Memory B cell (primary cell): ENCODE results near the gene ANKRD24.
"Not testable (repeated sequence)": the region's sequence is repeated elsewhere in the genome, so short reads cannot be mapped to it uniquely, and the experiment has no call there.

Experiments used
- ATAC-seq: fragments of 150-1000 bp; cut with Tn5 transposase; 2 replicates; pipeline ENCODE4 v1.10.0; 2021; ENCODE audit warnings: low read depth, mild to moderate bottlenecking, moderate library complexity
- DNase-seq, 2 donors: peaks; one replicate each; pipeline ENCODE4 v3.0.0; 2022; ENCODE audit warnings: low spot score in 2 of 2
- H3K27ac Mint-ChIP-seq: one replicate; pipeline ENCODE4 v1.8.0; 2022; ENCODE audit warnings: mild to moderate bottlenecking, moderate library complexity, mixed read lengths
- H3K27me3 Mint-ChIP-seq: one replicate; pipeline ENCODE4 v1.8.0; 2022; ENCODE audit warnings: mixed read lengths
- H3K36me3 Mint-ChIP-seq: one replicate; pipeline ENCODE4 v1.8.0; 2022; ENCODE audit warnings: mild to moderate bottlenecking, mixed read lengths
- H3K4me1 Mint-ChIP-seq: one replicate; pipeline ENCODE4 v1.8.0; 2022; ENCODE audit warnings: mixed read lengths
- H3K4me3 Mint-ChIP-seq: one replicate; pipeline ENCODE4 v1.8.0; 2022; ENCODE audit warnings: mild to moderate bottlenecking, moderate library complexity, mixed read lengths
- H3K9me3 Mint-ChIP-seq: one replicate; pipeline ENCODE4 v1.8.0; 2022; ENCODE audit warnings: mixed read lengths

ANKRD24 gene

DNA sequence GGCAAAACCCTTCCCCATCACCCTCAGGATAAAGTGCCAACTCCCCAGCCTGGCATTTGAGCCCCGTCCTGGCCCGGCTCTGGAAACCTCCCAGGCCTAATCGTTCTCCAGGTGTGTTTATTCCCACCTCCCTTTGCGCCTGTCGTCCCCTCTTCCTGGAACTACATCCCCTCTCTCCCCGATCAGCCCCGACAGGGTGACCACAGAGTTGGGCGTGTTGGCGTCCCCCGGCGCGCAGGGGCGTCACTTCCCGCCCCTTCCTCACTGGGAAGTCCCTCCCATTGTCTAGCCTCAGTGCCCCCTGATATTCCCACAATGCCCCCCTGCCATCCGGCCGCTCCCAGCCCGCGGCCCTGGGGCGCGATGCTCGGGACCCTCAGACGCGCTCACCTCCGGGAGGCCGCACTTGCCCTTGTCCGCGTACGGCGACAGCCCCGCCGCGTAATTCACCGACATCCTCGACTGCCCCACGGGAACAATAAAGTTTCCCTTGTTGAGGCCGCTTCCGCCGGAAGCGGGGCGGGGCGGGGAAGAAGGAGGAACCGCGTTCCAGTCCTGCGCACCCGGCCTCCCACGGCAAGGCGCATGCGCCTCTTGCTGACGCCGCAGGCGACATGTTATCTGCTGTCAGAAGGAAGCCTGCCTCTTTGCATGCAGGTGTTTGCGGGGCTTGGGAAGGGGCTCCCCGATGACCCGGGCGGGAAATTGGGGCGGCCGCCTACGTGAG, at the start of gene ANKRD24, which contains the start of gene SIRT6:
Gene ANKRD24, plus strand, starts transcription at position 606 of the 727 bp plus-strand sequence. CDS start 3,737 bp downstream, outside the sequence.
Gene SIRT6, minus strand, starts transcription at position 480 of the 727 bp plus-strand sequence. Its CDS starts 24 bp downstream, at position 456.
- Mint-ChIP-seq H3K4me1 (peaks cover 42% of the 10 kb centered on the region), H3K27ac (peak within 1 kb of the TSS; percentile 97), H3K27me3 (peaks cover 10% of the 10 kb centered on the region), H3K4me3 (peak within 1 kb of the TSS; percentile 100), H3K36me3 (peaks cover 17% of the 10 kb centered on the region), H3K9me3 (peaks cover 2% of the 10 kb centered on the region)
- ATAC-seq (peak; percentile 86), DNase-seq (peak; percentile 88 to 94)

GRCh38 chr19:4134351-4134750, 48.1 kb upstream of the ANKRD24 start:
- peaks cover 1% of the 10 kb centered on the region for H3K4me1 Mint-ChIP-seq
- ATAC-seq (no peak), DNase-seq (no peak)
- H3K36me3 Mint-ChIP-seq, result no peaks in the 10 kb centered on the region
- peaks cover 4% of the 10 kb centered on the region for H3K27me3 Mint-ChIP-seq
- H3K4me3 Mint-ChIP-seq, result no peak overlapping the region
- no peaks in the 10 kb centered on the region for H3K9me3 Mint-ChIP-seq
- H3K27ac Mint-ChIP-seq, result no peak overlapping the region

DNA sequence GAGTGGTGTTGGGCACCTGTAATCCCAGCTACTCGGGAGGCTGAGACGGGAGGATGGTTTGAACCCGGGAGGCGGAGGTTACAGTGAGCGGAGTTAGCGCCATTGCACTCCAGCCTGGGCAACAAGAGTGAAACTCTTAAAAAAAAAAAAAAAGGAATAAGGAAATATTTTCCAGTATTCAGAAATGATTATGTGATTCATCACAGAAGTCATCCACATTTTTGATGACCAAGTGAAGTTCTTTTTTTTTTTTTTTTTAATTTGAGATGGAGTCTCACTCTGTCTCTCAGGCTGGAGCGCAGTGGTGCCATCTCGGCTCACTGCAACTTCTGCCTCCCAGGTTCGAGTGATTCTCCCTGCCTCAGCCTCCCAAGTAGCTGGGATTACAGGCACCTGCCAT, 47.1 kb upstream of the ANKRD24 start:
- not testable (repeated sequence) for H3K9me3 Mint-ChIP-seq, DNase-seq, H3K27ac Mint-ChIP-seq, H3K36me3 Mint-ChIP-seq, H3K4me1 Mint-ChIP-seq, H3K4me3 Mint-ChIP-seq, ATAC-seq, H3K27me3 Mint-ChIP-seq

- Mint-ChIP-seq H3K9me3 (no peaks in the 10 kb centered on the region), H3K4me3 (no peak overlapping the region), H3K27ac (no peak overlapping the region), H3K27me3 (peaks cover 1% of the 10 kb centered on the region), H3K4me1 (peaks cover 10% of the 10 kb centered on the region), H3K36me3 (no peaks in the 10 kb centered on the region)
- DNase-seq, result no peak
- no peak for ATAC-seq
Observed at GRCh38 chr19:4136680-4137088, 45.8 kb upstream of the ANKRD24 start.

- no peak overlapping the region for H3K27ac Mint-ChIP-seq
- no peak overlapping the region for H3K4me3 Mint-ChIP-seq
- no peak for ATAC-seq
- no peaks in the 10 kb centered on the region for H3K36me3 Mint-ChIP-seq
- H3K27me3 Mint-ChIP-seq, result peaks cover 2% of the 10 kb centered on the region
- no peaks in the 10 kb centered on the region for H3K9me3 Mint-ChIP-seq
- DNase-seq, result no peak
- H3K4me1 Mint-ChIP-seq, result peaks cover 10% of the 10 kb centered on the region
Observed at GRCh38 chr19:4138445-4138844, 44.0 kb upstream of the ANKRD24 start.

GRCh38 chr19:4139614-4140236, 42.8 kb upstream of the ANKRD24 start:
- no peak overlapping the region for H3K27ac Mint-ChIP-seq
- ATAC-seq (peak; percentile 86), DNase-seq (peak; percentile 86 to 90)
- peaks cover 10% of the 10 kb centered on the region for H3K4me1 Mint-ChIP-seq
- peaks cover 10% of the 10 kb centered on the region for H3K27me3 Mint-ChIP-seq
- H3K4me3 Mint-ChIP-seq, result peak overlapping the region; percentile 59
- H3K9me3 Mint-ChIP-seq, result no peaks in the 10 kb centered on the region
- H3K36me3 Mint-ChIP-seq, result no peaks in the 10 kb centered on the region

DNA sequence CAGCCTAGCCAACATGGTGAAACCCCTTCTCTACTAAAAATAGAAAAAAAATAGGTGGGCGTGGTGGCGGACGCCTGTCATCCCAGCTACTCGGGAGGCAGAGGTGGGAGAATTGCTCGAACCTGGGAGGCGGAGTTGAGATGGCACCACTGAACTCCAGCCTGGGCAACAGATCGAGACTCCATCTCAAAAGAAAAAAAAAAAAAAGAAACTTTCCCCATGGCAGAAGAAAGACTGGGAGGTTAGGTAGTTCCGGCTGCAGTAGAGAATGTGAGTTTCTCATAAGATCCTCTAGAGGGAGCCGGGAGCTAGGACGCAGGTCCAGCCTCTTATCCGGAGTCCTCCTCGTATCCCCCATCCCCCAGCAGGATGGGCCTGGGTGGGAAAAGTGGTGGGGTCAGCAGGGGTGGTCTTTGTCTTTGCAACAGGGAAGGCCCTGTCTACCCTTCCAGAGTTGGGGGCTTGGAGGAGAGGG, 42.2 kb upstream of the ANKRD24 start:
- H3K27me3 Mint-ChIP-seq, result peaks cover 11% of the 10 kb centered on the region

GRCh38 chr19:4142916-4143315, 39.6 kb upstream of the ANKRD24 start:
- H3K36me3 Mint-ChIP-seq, H3K27ac Mint-ChIP-seq, H3K4me1 Mint-ChIP-seq, ATAC-seq, DNase-seq, H3K4me3 Mint-ChIP-seq, H3K9me3 Mint-ChIP-seq: not testable (repeated sequence)
- H3K27me3 Mint-ChIP-seq, result peaks cover 17% of the 10 kb centered on the region

More for the DNA sequence above, 42.2 kb upstream of the ANKRD24 start:
- Mint-ChIP-seq H3K36me3 (no peaks in the 10 kb centered on the region), H3K9me3 (no peaks in the 10 kb centered on the region), H3K27ac (no peak overlapping the region), H3K4me1 (peaks cover 10% of the 10 kb centered on the region), H3K4me3 (peak overlapping the region; percentile 76)
- DNase-seq, result peak; percentile 14 to 34
- ATAC-seq, result peak; percentile 83

GRCh38 chr19:4144666-4145249, 37.7 kb upstream of the ANKRD24 start:
- DNase-seq (no peak), ATAC-seq (no peak)
- Mint-ChIP-seq H3K36me3 (no peaks in the 10 kb centered on the region), H3K9me3 (no peaks in the 10 kb centered on the region), H3K27ac (no peak overlapping the region), H3K4me3 (no peak overlapping the region), H3K27me3 (peaks cover 21% of the 10 kb centered on the region), H3K4me1 (peaks cover 4% of the 10 kb centered on the region)

GRCh38 chr19:4149518-4150288, 32.8 kb upstream of the ANKRD24 start:
- ATAC-seq, result peak; percentile 26
- no peak for DNase-seq
- Mint-ChIP-seq H3K4me3 (no peak overlapping the region), H3K27me3 (peaks cover 19% of the 10 kb centered on the region), H3K36me3 (peaks cover 2% of the 10 kb centered on the region), H3K4me1 (no peaks in the 10 kb centered on the region), H3K9me3 (no peaks in the 10 kb centered on the region), H3K27ac (no peak overlapping the region)

DNA sequence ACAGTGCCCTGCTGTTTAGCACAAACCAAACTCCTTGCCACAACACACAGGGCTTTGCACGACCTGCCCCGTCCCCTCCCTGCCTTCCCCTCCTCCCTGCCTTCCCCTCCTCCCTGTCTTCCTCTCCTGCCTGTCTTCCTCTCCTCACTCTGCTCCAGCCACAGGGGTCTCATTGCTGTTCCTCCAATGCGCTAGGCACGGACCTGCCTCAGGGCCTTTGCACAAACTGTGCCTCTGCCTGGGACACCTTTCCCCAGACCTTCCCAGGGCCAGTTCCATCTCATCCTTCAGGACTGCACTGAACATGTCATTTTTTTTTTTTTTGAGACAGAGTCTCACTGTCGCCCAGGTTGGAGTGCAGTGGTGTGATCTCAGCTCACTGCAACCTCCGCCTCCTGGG, 30.9 kb upstream of the ANKRD24 start:
- H3K4me1 Mint-ChIP-seq, result no peaks in the 10 kb centered on the region
- no peaks in the 10 kb centered on the region for H3K9me3 Mint-ChIP-seq
- peaks cover 2% of the 10 kb centered on the region for H3K36me3 Mint-ChIP-seq
- H3K27me3 Mint-ChIP-seq, result peaks cover 15% of the 10 kb centered on the region
- no peak overlapping the region for H3K4me3 Mint-ChIP-seq
- H3K27ac Mint-ChIP-seq, result no peak overlapping the region
- DNase-seq (no peak), ATAC-seq (no peak)

DNA sequence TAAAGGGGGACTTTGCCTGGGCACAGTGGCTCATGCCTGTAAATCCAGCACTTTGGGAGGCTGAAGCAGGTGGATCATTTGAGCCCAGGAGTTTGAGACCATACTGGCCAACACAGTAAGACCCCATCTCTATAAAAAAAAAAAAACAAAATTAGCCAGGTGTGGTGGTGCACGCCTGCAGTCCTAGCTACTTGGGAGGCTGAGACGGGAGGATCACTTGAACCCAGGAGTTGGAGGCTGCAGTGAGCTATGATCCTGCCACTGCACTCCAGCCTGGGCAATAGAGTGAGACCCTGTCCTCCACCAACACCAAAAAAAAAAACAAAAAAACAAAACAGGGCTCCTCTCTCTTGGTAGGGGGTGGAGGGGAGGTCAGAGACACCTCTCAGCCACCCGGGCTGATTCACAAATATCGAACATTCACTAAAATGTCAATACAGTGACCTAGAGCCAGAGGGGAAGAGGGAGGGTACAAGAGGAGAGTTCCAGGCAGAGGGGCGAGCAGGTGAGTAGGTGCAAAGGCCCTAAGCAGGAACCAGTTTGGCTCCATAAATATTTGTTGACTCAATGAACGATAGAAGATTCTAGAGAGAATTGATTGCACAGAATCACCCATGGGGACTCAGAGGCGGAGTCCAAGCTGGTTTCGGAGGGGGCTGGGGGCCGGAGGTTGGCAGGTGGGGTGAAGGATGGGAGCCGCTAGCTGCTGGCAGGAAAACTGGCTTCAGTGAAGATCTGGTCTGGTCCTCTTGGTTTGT, 30.1 kb upstream of the ANKRD24 start:
- peaks cover 19% of the 10 kb centered on the region for H3K27me3 Mint-ChIP-seq
- H3K4me1 Mint-ChIP-seq, result no peaks in the 10 kb centered on the region
- peaks cover 2% of the 10 kb centered on the region for H3K36me3 Mint-ChIP-seq
- no peak for DNase-seq
- H3K27ac Mint-ChIP-seq, result no peak overlapping the region
- H3K9me3 Mint-ChIP-seq, result no peaks in the 10 kb centered on the region
- no peak for ATAC-seq
- H3K4me3 Mint-ChIP-seq, result no peak overlapping the region
